Measurements from ENCODE around the gene SFT2D1.
A peak's percentile ranks its signal among the peaks of the same experiment; 100 is the strongest.
"Not testable (repeated sequence)": the region's sequence is repeated elsewhere in the genome, so short reads cannot be mapped to it uniquely, and the experiment has no call there.

Gene SFT2D1

GRCh38 chr6:166342349-166343149 lies at the start of gene SFT2D1:
Gene SFT2D1 (minus strand): TSS chr6:166342545. CDS start chr6:166342481, 64 bp downstream.
- peak; percentile 40 for DNase-seq (ENCODE audit: low read depth)

- no peak for DNase-seq (ENCODE audit: low read depth)
Measured at GRCh38 chr6:166389119-166389518, 46.8 kb upstream of the SFT2D1 start.

- DNase-seq (ENCODE audit: low read depth): no peak
Measured at GRCh38 chr6:166388290-166389004, 46.1 kb upstream of the SFT2D1 start.

- no peak for DNase-seq (ENCODE audit: low read depth)
Measured at GRCh38 chr6:166387642-166388289, 45.4 kb upstream of the SFT2D1 start.

GRCh38 chr6:166387098-166387497 lies 44.8 kb upstream of the SFT2D1 start:
- not testable (repeated sequence) for DNase-seq (ENCODE audit: low read depth)

GRCh38 chr6:166386111-166386510 lies 43.8 kb upstream of the SFT2D1 start:
- no peak for DNase-seq (ENCODE audit: low read depth)

GRCh38 chr6:166383802-166384363 lies 41.5 kb upstream of the SFT2D1 start:
- not testable (repeated sequence) for DNase-seq (ENCODE audit: low read depth)

GRCh38 chr6:166382933-166383801 lies 40.8 kb upstream of the SFT2D1 start, which contains the start of gene MPC1:
Gene MPC1 (minus strand): TSS chr6:166382940. CDS start chr6:166382876, 64 bp downstream.
- DNase-seq (ENCODE audit: low read depth): peak; percentile 88

- DNase-seq (ENCODE audit: low read depth): peak; percentile 3
Measured at GRCh38 chr6:166382500-166382932, 40.2 kb upstream of the SFT2D1 start.

- peak; percentile 13 for DNase-seq (ENCODE audit: low read depth)
Measured at GRCh38 chr6:166381733-166382499, 39.6 kb upstream of the SFT2D1 start.

- DNase-seq (ENCODE audit: low read depth): no peak
Measured at GRCh38 chr6:166381381-166381732, 39.0 kb upstream of the SFT2D1 start.

GRCh38 chr6:166379800-166380199 lies 37.5 kb upstream of the SFT2D1 start:
- DNase-seq (ENCODE audit: low read depth): no peak

GRCh38 chr6:166379103-166379586 lies 36.8 kb upstream of the SFT2D1 start:
- DNase-seq (ENCODE audit: low read depth): no peak

- DNase-seq (ENCODE audit: low read depth): no peak
Measured at GRCh38 chr6:166377721-166378120, 35.4 kb upstream of the SFT2D1 start.

- no peak for DNase-seq (ENCODE audit: low read depth)
Measured at GRCh38 chr6:166375013-166375412, 32.7 kb upstream of the SFT2D1 start.

- DNase-seq (ENCODE audit: low read depth): no peak
Measured at GRCh38 chr6:166370489-166370888, 28.1 kb upstream of the SFT2D1 start.

- DNase-seq (ENCODE audit: low read depth): no peak
Measured at GRCh38 chr6:166369782-166370181, 27.4 kb upstream of the SFT2D1 start.

- no peak for DNase-seq (ENCODE audit: low read depth)
Measured at GRCh38 chr6:166366921-166367320, 24.6 kb upstream of the SFT2D1 start.

- DNase-seq (ENCODE audit: low read depth): no peak
Measured at GRCh38 chr6:166365806-166366205, 23.5 kb upstream of the SFT2D1 start.

GRCh38 chr6:166365221-166365620 lies 22.9 kb upstream of the SFT2D1 start:
- no peak for DNase-seq (ENCODE audit: low read depth)

All from T-helper 22 cell (primary cell).